Tibial nerve (tissue), 4 donors: ENCODE data around the gene ZNF25. TPM values are rescaled to one million over a fixed set of nuclear protein-coding genes. Genes with fewer than 3 reads are reported as not detected.

Experiments used
- small RNA-seq: library from RNA; depleted of rRNA; stranded (forward); fragments of <200 nt; gene quantifications from one replicate; pipeline ENCODE3, GENCODE V24; 2016
- total RNA-seq, 4 donors: library from RNA; depleted of rRNA; stranded (reverse); fragments of >200 nt; gene quantifications; one replicate each; pipeline ENCODE4 v1.1.0, GENCODE V29; 2016

Gene ZNF25
- total RNA-seq, 4 donors from 2014 or later, result 13.8 to 23.2 (median 18.7) TPM

Small RNAs within 50 kb of the gene (small RNA-seq; reads per million reads assigned to genes)
- not detected for gene RF00019

Other genes with a start within 250 kb of the ZNF25 start
- gene ZNF248, start 119.0 kb downstream of the ZNF25 start, total RNA-seq, result 10 to 100 TPM; 11.8 to 24.0 (median 16.1) TPM
- 10 to 100 TPM; 15.0 to 31.6 (median 29.3) TPM for gene ZNF33A, start 34.0 kb upstream of the ZNF25 start, total RNA-seq
- 10 to 100 TPM; 20.3 to 27.6 (median 24.7) TPM for gene ZNF37A, start 117.7 kb upstream of the ZNF25 start, total RNA-seq